ENCODE results near the gene PLGLB2. TPM values are rescaled to one million over a fixed set of nuclear protein-coding genes. Genes with fewer than 3 reads are reported as not detected.
"Not testable (repeated sequence)": the region's sequence is repeated elsewhere in the genome, so short reads cannot be mapped to it uniquely, and the experiment has no call there.

Gene PLGLB2
- polyA plus RNA-seq (2012; ENCODE audit: insufficient read length, low read depth): not detected

DNA sequence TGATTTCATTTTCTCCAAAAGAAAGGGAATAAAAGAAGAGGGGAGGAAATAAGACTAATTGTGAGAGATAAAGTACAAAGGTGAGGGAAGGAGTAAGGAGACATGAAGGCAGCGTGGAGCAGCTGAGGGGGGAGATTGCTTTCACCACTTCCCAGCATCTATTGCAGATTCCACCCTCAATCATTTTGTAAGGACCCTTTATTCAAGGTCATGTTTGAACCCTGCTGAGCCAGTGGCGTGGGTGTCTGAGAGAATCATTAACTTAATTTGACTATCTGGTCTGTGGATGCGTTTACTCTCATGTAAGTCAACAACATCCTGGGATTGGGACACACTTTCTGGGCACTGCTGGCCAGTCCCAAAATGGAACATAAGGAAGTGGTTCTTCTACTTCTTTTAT, at the start of gene PLGLB2:
TSS of gene PLGLB2 (plus strand) at position 297 of the 400 bp plus-strand sequence. CDS start at position 364, 67 bp downstream.
- TF ChIP-seq, protein P1, sequence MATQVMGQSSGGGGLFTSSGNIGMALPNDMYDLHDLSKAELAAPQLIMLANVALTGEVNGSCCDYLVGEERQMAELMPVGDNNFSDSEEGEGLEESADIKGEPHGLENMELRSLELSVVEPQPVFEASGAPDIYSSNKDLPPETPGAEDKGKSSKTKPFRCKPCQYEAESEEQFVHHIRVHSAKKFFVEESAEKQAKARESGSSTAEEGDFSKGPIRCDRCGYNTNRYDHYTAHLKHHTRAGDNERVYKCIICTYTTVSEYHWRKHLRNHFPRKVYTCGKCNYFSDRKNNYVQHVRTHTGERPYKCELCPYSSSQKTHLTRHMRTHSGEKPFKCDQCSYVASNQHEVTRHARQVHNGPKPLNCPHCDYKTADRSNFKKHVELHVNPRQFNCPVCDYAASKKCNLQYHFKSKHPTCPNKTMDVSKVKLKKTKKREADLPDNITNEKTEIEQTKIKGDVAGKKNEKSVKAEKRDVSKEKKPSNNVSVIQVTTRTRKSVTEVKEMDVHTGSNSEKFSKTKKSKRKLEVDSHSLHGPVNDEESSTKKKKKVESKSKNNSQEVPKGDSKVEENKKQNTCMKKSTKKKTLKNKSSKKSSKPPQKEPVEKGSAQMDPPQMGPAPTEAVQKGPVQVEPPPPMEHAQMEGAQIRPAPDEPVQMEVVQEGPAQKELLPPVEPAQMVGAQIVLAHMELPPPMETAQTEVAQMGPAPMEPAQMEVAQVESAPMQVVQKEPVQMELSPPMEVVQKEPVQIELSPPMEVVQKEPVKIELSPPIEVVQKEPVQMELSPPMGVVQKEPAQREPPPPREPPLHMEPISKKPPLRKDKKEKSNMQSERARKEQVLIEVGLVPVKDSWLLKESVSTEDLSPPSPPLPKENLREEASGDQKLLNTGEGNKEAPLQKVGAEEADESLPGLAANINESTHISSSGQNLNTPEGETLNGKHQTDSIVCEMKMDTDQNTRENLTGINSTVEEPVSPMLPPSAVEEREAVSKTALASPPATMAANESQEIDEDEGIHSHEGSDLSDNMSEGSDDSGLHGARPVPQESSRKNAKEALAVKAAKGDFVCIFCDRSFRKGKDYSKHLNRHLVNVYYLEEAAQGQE (IDR thresholded peaks at IDR 0.05; ENCODE audit: insufficient read depth in 1 of 2, low read depth in 2 of 2, low read length in 2 of 2): not testable (repeated sequence)
- not testable (repeated sequence) for TF ChIP-seq FOXP2 (optimal IDR thresholded peaks at IDR 0.05; ENCODE audit: borderline replicate concordance, extremely low read depth, extremely low read length, insufficient read depth); TAF1 (IDR thresholded peaks at IDR 0.05; ENCODE audit: borderline replicate concordance, insufficient read depth, low read length)
